Liver (tissue), 9 donors: ENCODE measurements around the gene ODF2. TPM values are rescaled to one million over a fixed set of nuclear protein-coding genes. Genes with fewer than 3 reads are reported as not detected.

Source experiments
- DNase-seq: peaks from one replicate; pipeline ENCODE4 v3.0.0-alpha.2; 2017; ENCODE audit warnings: low spot score
- H3K27ac ChIP-seq, 2 donors: one replicate each; pipeline ENCODE4 v1.7.0; 2013; ENCODE audit warnings: inconsistent platforms in 2 of 2, low read length in 2 of 2, control low read depth in 1 of 2, low read depth in 1 of 2, mild to moderate bottlenecking in 1 of 2
- H3K27me3 ChIP-seq, 4 donors: one replicate each; pipeline versions ENCODE4 v1.6.1 to v1.7.0; 2013; ENCODE audit warnings: low read length in 3 of 4, inconsistent platforms in 1 of 4, mild to moderate bottlenecking in 1 of 4, moderate library complexity in 1 of 4; ENCODE audit not compliant: control insufficient read depth in 4 of 4, insufficient read depth in 4 of 4
- H3K36me3 ChIP-seq, 4 donors: one replicate each; pipeline versions ENCODE4 v1.6.1 to v1.7.0; 2013; ENCODE audit warnings: low read length in 3 of 4, mild to moderate bottlenecking in 3 of 4, low read depth in 1 of 4, moderate library complexity in 1 of 4; ENCODE audit not compliant: control insufficient read depth in 4 of 4, insufficient read depth in 3 of 4
- H3K4me1 ChIP-seq, 4 donors: one replicate each; pipeline versions ENCODE4 v1.6.1 to v1.7.0; 2013; ENCODE audit warnings: low read length in 3 of 4, mild to moderate bottlenecking in 3 of 4, moderate library complexity in 1 of 4; ENCODE audit not compliant: control insufficient read depth in 4 of 4, insufficient read depth in 4 of 4
- H3K4me3 ChIP-seq, 3 donors: one replicate each; pipeline versions ENCODE4 v1.6.1 to v1.7.0; 2013; ENCODE audit warnings: low read length in 3 of 3, control low read depth in 1 of 3, low read depth in 1 of 3, mild to moderate bottlenecking in 1 of 3
- H3K9ac ChIP-seq, 2 donors: one replicate each; pipeline ENCODE4 v1.7.0; 2013; ENCODE audit warnings: low read length in 2 of 2, mild to moderate bottlenecking in 2 of 2, moderate library complexity in 2 of 2, control low read depth in 1 of 2, low read depth in 1 of 2
- H3K9me3 ChIP-seq, 4 donors: one replicate each; pipeline versions ENCODE4 v1.6.1 to v1.7.0; 2013; ENCODE audit warnings: low read length in 3 of 4; ENCODE audit not compliant: control insufficient read depth in 4 of 4
- EGR1 ChIP-seq, 2 donors: IDR thresholded peaks; 2 replicates each; pipeline ENCODE4 v1.6.1; 2016 to 2018; ENCODE audit warnings: antibody characterized with exemption in 2 of 2, low read depth in 2 of 2
- FOXA1 ChIP-seq: IDR thresholded peaks from 2 replicates; pipeline ENCODE4 v1.6.1; 2016; ENCODE audit warnings: antibody characterized with exemption
- FOXA2 ChIP-seq: IDR thresholded peaks from 2 replicates; pipeline ENCODE4 v1.6.1; 2016; ENCODE audit warnings: antibody characterized with exemption
- GABPA ChIP-seq, 2 donors: IDR thresholded peaks in 1 of 2; conservative IDR thresholded peaks in 1 of 2; 2 replicates each; pipeline ENCODE4 v1.6.1; 2016; ENCODE audit warnings: antibody characterized with exemption in 2 of 2, mild to moderate bottlenecking in 1 of 2, moderate library complexity in 1 of 2
- HNF4G ChIP-seq: IDR thresholded peaks from 2 replicates; pipeline ENCODE4 v1.6.1; 2016; ENCODE audit warnings: antibody characterized with exemption
- JUND ChIP-seq, 2 donors: IDR thresholded peaks; 2 replicates each; pipeline ENCODE4 v1.6.1; 2016; ENCODE audit warnings: antibody characterized with exemption in 2 of 2
- NR2F2 ChIP-seq: IDR thresholded peaks from 2 replicates; pipeline ENCODE4 v1.6.1; 2016; ENCODE audit warnings: antibody characterized with exemption
- RXRA ChIP-seq, 2 donors: IDR thresholded peaks; 2 replicates each; pipeline ENCODE4 v1.6.1; 2017 to 2018; ENCODE audit warnings: antibody characterized with exemption in 2 of 2, mild to moderate bottlenecking in 1 of 2
- SP1 ChIP-seq: IDR thresholded peaks from 2 replicates; pipeline ENCODE4 v1.6.1; 2018; ENCODE audit warnings: antibody characterized with exemption, mild to moderate bottlenecking
- TAF1 ChIP-seq: conservative IDR thresholded peaks from 2 replicates; pipeline ENCODE4 v1.6.1; 2016; ENCODE audit warnings: antibody characterized with exemption, mild to moderate bottlenecking
- YY1 ChIP-seq: IDR thresholded peaks from 2 replicates; pipeline ENCODE4 v1.6.1; 2016; ENCODE audit warnings: antibody characterized with exemption, mild to moderate bottlenecking
- WGBS: extraction: QIAGEN DNeasy Blood & Tissue Kit; methylation state at CpG from one replicate; pipeline ENCODE4 v1.1.7; 2013; 5-methylcytosine and 5-hydroxymethylcytosine counted together
- polyA plus RNA-seq, 2 donors: library from polyadenylated mRNA; stranded (reverse) in 1 of 2; unstranded in 1 of 2; fragments of 200-250 nt in 1 of 2; fragments of >200 nt in 1 of 2; fragmentation: Nextera tagmentation in 1 of 2; extraction: Ambion mirVana in 1 of 2; gene quantifications; one replicate each; pipeline versions ENCODE4 v1.2.1 to v1.2.3, GENCODE V29; 2013 to 2015
- total RNA-seq, 2 donors: library from RNA; depleted of rRNA; stranded (reverse); fragments of >200 nt; gene quantifications; one replicate each; pipeline ENCODE4 v1.2.3, GENCODE V29; 2014
- TF ChIP-seq, protein P1 (sequence below): IDR thresholded peaks from 2 replicates; pipeline ENCODE4 v1.6.1; 2016; ENCODE audit warnings: antibody characterized with exemption
- TF ChIP-seq, protein P2 (sequence below): IDR thresholded peaks from 2 replicates; pipeline ENCODE4 v1.6.1; 2016; ENCODE audit warnings: antibody characterized with exemption
- TF ChIP-seq, protein P3 (sequence below): IDR thresholded peaks from 2 replicates; pipeline ENCODE4 v1.6.1; 2016; ENCODE audit warnings: antibody characterized with exemption, mild to moderate bottlenecking
- TF ChIP-seq, protein P4 (sequence below): IDR thresholded peaks from 2 replicates; pipeline ENCODE4 v1.6.1; 2016; ENCODE audit warnings: antibody characterized with exemption
- TF ChIP-seq, protein P5 (sequence below): fragments of 150-350 bp; IDR thresholded peaks from 2 replicates; pipeline ENCODE4 v1.5.1; 2017; ENCODE audit warnings: improper control_type of control experiment, low read depth, low read length; ENCODE audit not compliant: missing input control
- donor health status: healthy.
- donor health status: healthy.
- donor health status: healthy.
- donor health status: healthy.
- donor health status: healthy.

ODF2 gene
- total and polyA plus RNA-seq, 4 donors, result 5.7 to 21.8 (median 16.7) TPM

DNA sequence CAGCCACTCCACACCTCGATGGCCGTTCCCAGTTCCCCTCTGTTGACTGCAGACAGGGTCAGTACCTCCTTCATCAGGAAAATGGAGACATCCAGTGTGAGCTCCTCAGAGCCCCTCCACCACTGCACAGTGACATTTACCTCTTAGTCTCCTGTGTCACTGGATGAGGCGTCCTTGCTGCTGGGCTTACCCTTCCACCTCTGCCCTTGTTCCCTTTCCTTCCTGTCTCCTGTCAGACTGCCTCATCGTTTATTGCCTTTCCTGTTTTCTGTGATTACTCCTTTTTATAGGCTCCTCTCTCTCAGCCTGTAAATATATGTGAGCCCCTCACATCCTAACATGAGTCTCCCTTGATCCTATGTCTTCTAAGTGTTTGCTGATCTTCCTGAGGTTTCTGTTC is 73.4 kb downstream of the ODF2 start:
- DNase-seq, result no peak
- H3K9me3 ChIP-seq, result no peaks in the 10 kb centered on the region
- no peak overlapping the region for H3K4me3 ChIP-seq
- peaks cover 10 to 59% (median 35%) of the 10 kb centered on the region in 4 donors for H3K36me3 ChIP-seq
- 74% methylated on average over 4 of the region's 4 CpGs for WGBS
- H3K27ac ChIP-seq, result no peak overlapping the region
- TF ChIP-seq, protein P1, sequence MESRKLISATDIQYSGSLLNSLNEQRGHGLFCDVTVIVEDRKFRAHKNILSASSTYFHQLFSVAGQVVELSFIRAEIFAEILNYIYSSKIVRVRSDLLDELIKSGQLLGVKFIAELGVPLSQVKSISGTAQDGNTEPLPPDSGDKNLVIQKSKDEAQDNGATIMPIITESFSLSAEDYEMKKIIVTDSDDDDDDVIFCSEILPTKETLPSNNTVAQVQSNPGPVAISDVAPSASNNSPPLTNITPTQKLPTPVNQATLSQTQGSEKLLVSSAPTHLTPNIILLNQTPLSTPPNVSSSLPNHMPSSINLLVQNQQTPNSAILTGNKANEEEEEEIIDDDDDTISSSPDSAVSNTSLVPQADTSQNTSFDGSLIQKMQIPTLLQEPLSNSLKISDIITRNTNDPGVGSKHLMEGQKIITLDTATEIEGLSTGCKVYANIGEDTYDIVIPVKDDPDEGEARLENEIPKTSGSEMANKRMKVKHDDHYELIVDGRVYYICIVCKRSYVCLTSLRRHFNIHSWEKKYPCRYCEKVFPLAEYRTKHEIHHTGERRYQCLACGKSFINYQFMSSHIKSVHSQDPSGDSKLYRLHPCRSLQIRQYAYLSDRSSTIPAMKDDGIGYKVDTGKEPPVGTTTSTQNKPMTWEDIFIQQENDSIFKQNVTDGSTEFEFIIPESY, result no peak
- TF ChIP-seq HNF4G (no peak), RXRA (IDR thresholded peaks at IDR 0.05) (no peak), FOXA1 (no peak), JUND (IDR thresholded peaks at IDR 0.05) (no peak), GABPA (IDR thresholded peaks at IDR 0.05 in 1 of 2, conservative IDR thresholded peaks at IDR 0.05 in 1 of 2) (no peak), YY1 (no peak), NR2F2 (no peak), FOXA2 (no peak), SP1 (no peak), EGR1 (IDR thresholded peaks at IDR 0.05; ENCODE audit: low read depth in 2 of 2) (no peak), TAF1 (no peak)
- TF ChIP-seq, protein P2, sequence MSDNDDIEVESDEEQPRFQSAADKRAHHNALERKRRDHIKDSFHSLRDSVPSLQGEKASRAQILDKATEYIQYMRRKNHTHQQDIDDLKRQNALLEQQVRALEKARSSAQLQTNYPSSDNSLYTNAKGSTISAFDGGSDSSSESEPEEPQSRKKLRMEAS, result no peak
- TF ChIP-seq, protein P3, sequence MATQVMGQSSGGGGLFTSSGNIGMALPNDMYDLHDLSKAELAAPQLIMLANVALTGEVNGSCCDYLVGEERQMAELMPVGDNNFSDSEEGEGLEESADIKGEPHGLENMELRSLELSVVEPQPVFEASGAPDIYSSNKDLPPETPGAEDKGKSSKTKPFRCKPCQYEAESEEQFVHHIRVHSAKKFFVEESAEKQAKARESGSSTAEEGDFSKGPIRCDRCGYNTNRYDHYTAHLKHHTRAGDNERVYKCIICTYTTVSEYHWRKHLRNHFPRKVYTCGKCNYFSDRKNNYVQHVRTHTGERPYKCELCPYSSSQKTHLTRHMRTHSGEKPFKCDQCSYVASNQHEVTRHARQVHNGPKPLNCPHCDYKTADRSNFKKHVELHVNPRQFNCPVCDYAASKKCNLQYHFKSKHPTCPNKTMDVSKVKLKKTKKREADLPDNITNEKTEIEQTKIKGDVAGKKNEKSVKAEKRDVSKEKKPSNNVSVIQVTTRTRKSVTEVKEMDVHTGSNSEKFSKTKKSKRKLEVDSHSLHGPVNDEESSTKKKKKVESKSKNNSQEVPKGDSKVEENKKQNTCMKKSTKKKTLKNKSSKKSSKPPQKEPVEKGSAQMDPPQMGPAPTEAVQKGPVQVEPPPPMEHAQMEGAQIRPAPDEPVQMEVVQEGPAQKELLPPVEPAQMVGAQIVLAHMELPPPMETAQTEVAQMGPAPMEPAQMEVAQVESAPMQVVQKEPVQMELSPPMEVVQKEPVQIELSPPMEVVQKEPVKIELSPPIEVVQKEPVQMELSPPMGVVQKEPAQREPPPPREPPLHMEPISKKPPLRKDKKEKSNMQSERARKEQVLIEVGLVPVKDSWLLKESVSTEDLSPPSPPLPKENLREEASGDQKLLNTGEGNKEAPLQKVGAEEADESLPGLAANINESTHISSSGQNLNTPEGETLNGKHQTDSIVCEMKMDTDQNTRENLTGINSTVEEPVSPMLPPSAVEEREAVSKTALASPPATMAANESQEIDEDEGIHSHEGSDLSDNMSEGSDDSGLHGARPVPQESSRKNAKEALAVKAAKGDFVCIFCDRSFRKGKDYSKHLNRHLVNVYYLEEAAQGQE, result no peak
- TF ChIP-seq, protein P4, sequence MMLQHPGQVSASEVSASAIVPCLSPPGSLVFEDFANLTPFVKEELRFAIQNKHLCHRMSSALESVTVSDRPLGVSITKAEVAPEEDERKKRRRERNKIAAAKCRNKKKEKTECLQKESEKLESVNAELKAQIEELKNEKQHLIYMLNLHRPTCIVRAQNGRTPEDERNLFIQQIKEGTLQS, result no peak
- no peaks in the 10 kb centered on the region for H3K27me3 ChIP-seq
- H3K4me1 ChIP-seq, result no peaks in the 10 kb centered on the region
- no peak overlapping the region for H3K9ac ChIP-seq

DNA sequence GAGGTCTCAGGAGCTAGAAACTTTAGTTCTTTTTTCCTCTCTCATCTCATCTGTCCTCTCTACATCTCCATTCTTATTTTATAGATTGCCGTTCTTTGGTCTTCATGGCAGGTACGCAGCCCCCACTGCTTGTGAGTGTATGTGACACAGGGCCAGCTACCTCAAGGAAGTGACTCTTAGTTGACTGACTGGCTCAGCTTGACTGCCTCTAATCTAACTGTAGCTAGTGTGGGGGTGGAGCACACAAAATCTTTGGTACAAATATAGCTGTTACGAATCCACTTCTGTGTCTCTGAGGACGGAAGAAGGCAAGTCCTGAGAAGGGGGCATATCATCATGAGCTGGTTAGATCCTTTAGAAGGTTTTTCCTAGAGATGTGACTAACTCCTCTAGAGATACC is 76.8 kb downstream of the ODF2 start:
- TF ChIP-seq, protein P2, result no peak
- TF ChIP-seq, protein P5, sequence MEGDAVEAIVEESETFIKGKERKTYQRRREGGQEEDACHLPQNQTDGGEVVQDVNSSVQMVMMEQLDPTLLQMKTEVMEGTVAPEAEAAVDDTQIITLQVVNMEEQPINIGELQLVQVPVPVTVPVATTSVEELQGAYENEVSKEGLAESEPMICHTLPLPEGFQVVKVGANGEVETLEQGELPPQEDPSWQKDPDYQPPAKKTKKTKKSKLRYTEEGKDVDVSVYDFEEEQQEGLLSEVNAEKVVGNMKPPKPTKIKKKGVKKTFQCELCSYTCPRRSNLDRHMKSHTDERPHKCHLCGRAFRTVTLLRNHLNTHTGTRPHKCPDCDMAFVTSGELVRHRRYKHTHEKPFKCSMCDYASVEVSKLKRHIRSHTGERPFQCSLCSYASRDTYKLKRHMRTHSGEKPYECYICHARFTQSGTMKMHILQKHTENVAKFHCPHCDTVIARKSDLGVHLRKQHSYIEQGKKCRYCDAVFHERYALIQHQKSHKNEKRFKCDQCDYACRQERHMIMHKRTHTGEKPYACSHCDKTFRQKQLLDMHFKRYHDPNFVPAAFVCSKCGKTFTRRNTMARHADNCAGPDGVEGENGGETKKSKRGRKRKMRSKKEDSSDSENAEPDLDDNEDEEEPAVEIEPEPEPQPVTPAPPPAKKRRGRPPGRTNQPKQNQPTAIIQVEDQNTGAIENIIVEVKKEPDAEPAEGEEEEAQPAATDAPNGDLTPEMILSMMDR, result no peak
- TF ChIP-seq GABPA (IDR thresholded peaks at IDR 0.05 in 1 of 2, conservative IDR thresholded peaks at IDR 0.05 in 1 of 2) (no peak), SP1 (no peak)
- no peak overlapping the region for H3K27ac ChIP-seq
- DNase-seq, result no peak
- no peak overlapping the region for H3K4me3 ChIP-seq
- no peaks in the 10 kb centered on the region for H3K4me1 ChIP-seq
- no peaks in the 10 kb centered on the region for H3K9me3 ChIP-seq
- H3K36me3 ChIP-seq, result peaks cover 4 to 58% (median 31%) of the 10 kb centered on the region in 4 donors
- H3K27me3 ChIP-seq, result no peaks in the 10 kb centered on the region
- WGBS, result 98% methylated on average over 4 of the region's 4 CpGs
- H3K9ac ChIP-seq, result no peak overlapping the region
